Islet of Langerhans (tissue), 1 donor: ENCODE data around the gene TRIM51G.
"Not testable (repeated sequence)": the region's sequence is repeated elsewhere in the genome, so short reads cannot be mapped to it uniquely, and the experiment has no call there.

Experiments
- FAIRE-seq: peaks from one replicate; lab custom pipeline; 2011; peaks lifted over from hg19 to GRCh38; lab: Jason Lieb, UNC

Gene TRIM51G, protein sequence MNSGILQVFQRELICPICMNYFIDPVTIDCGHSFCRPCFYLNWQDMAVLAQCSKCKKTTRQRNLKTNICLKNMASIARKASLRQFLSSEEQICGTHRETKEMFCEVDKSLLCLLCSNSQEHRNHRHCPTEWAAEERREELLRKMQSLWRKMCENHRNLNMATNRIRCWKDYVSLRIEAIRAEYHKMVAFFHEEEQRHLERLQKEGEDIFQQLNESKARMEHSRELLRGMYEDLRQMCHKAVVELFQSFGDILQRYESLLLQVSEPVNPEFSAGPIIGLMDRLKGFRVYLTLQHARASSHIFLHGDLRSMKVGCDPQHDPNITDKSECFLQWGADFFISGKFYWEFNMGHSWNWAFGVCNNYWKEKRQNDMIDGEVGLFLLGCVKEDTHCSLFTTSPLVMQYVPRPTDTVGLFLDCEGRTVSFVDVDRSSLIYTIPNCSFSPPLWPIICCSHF

DNA sequence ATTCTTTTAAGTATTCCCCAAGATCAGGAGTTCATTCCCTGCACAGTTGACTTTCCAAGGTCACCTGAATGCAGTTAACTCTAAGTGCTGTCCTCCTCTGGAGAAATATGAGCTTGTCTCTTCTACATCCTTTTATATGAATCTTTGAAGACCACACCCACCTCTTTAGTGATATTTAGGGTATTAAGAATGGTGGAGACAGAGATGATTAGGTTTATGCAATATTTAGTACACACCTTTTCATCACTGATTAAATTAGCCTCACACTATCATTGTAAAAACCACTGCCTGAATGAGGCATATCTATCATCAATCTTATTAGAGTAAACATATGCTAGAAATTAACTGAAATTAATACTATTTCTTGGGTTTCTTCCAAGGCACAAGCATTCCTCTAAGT is at the start of gene TRIM51G:
Gene TRIM51G (minus strand): TSS at position 101 of the 400 bp plus-strand sequence. CDS start 2,190 bp downstream, outside the sequence.
- FAIRE-seq: not testable (repeated sequence)

DNA sequence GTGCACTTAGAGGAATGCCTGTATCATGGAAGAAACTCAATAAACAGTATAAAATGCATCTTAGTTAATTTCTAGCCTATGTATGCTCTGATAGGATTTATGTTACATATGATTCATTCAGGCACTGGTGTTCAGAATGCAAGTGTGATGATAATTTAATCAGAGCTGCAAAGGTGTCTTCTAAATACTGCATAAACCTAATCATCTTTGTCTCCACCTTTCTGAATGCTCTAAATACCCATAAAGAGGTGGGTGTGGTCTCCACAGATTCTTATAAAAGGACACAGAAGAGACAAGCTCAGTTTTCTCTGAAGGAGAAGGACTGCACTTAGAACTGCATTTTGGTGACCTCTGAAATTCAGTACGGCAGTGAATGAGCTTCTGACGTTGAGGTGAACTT is 44.8 kb upstream of the TRIM51G start, which contains the start of gene TRIM49B:
Gene TRIM49B (plus strand): TSS at position 301 of the 400 bp plus-strand sequence. CDS start 2,777 bp downstream, outside the sequence.
- not testable (repeated sequence) for FAIRE-seq

DNA sequence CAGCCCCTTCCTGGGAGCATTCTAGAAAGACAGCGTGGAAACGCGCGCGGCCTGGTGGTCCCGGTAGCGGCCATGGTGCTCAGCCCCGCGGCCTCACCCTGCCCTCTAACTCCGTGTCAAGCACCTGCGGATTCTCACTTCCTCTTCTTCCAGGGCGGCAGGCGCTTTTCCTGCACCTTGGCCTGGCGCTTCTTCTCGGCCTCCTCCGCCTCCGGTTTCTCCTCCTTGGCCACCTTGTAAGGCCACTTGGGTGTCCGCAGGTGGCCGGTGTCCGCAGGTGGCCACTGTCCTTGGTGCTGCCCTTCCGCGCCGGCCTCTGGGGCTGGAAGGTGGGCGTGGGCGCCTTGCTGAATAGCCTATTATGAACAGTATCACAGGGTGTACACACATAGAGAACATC is 15.1 kb downstream of the TRIM51G start:
- not testable (repeated sequence) for FAIRE-seq

DNA sequence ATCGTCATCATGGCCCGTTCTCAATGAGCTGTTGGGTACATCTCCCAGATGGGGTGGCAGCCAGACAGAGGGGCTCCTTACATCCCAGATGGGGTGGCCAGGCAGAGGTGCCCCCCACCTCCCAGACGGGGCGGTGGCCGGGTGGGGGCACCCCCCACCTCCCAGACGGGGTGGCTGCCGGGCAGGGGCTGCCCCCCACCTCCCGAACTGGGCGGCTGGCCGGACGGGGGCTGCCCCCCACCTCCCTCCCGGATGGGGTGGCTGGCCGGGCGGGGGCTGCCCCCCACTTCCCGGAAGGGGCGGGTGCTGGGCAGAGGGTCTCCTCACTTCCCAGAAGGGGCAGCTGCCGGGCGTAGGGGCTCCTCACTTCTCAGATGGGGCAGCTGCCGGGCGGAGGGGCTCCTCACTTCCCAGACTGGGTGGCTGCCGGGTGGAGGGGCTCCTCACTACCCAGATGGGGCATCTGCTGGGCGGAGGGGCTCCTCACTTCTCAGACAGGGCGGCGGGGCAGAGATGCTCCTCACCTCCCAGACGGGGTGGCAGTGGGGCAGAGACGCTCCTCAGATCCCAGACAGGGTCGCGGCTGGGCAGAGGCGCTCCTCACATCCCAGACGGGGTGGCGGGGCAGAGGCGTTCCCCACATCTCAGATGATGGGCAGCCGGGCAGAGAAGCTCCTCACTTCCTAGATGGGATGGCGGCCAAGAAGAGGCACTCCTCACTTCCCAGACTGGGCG is 28.2 kb downstream of the TRIM51G start:
- not testable (repeated sequence) for FAIRE-seq

DNA sequence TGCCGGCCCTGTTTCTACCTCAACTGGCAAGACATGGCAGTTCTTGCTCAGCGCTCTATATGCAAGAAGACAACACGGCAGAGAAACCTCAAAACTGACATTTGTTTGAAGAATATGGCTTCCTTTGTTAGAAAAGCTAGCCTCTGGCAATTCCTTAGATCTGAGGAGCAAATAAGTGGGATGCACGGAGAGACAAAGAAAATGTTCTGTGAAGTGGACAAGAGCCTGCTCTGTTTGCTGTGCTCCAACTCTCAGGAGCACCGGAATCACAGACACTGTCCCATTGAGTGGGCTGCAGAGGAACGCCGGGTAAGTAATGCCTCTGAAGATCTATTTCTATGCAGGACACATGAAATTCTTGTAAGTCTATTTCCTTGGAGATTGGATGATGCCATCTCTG is 37.9 kb downstream of the TRIM51G start:
- FAIRE-seq: not testable (repeated sequence)
